Rectal smooth muscle tissue (tissue), 1 donor: ENCODE measurements around the gene TTBK2.

Experiments used
- H3K27ac ChIP-seq: one replicate; pipeline ENCODE4 v1.7.0; 2013; ENCODE audit warnings: low read depth, low read length, inconsistent platforms
- H3K27me3 ChIP-seq: one replicate; pipeline ENCODE4 v1.7.0; 2013; ENCODE audit warnings: low read length; ENCODE audit not compliant: control insufficient read depth, insufficient read depth
- H3K36me3 ChIP-seq: one replicate; pipeline ENCODE4 v1.7.0; 2013; ENCODE audit warnings: low read length; ENCODE audit not compliant: control insufficient read depth, insufficient read depth
- H3K4me1 ChIP-seq: one replicate; pipeline ENCODE4 v1.7.0; 2013; ENCODE audit warnings: low read length; ENCODE audit not compliant: control insufficient read depth, insufficient read depth
- H3K4me3 ChIP-seq: one replicate; pipeline ENCODE4 v1.7.0; 2013; ENCODE audit warnings: low read length
- H3K9ac ChIP-seq: one replicate; pipeline ENCODE4 v1.7.0; 2013; ENCODE audit warnings: low read length

TTBK2 gene

GRCh38 chr15:42804739-42805138, 115.8 kb downstream of the TTBK2 start:
- Histone ChIP-seq H3K9ac (no peak overlapping the region), H3K27ac (no peak overlapping the region), H3K4me1 (no peaks in the 10 kb centered on the region), H3K36me3 (no peaks in the 10 kb centered on the region), H3K4me3 (no peak overlapping the region), H3K27me3 (no peaks in the 10 kb centered on the region)

- Histone ChIP-seq H3K9ac (no peak overlapping the region), H3K4me3 (no peak overlapping the region), H3K4me1 (no peaks in the 10 kb centered on the region), H3K36me3 (no peaks in the 10 kb centered on the region), H3K27me3 (no peaks in the 10 kb centered on the region), H3K27ac (no peak overlapping the region)
Observed at GRCh38 chr15:42803436-42803835, 117.1 kb downstream of the TTBK2 start.

- H3K36me3 ChIP-seq = no peaks in the 10 kb centered on the region
- no peaks in the 10 kb centered on the region for H3K4me1 ChIP-seq
- H3K9ac ChIP-seq = no peak overlapping the region
- H3K27ac ChIP-seq = no peak overlapping the region
- no peaks in the 10 kb centered on the region for H3K27me3 ChIP-seq
- H3K4me3 ChIP-seq = no peak overlapping the region
Observed at GRCh38 chr15:42802168-42802567, 118.4 kb downstream of the TTBK2 start.

- no peaks in the 10 kb centered on the region for H3K27me3 ChIP-seq
- no peaks in the 10 kb centered on the region for H3K36me3 ChIP-seq
- H3K4me1 ChIP-seq = no peaks in the 10 kb centered on the region
- no peak overlapping the region for H3K27ac ChIP-seq
- H3K9ac ChIP-seq = no peak overlapping the region
- no peak overlapping the region for H3K4me3 ChIP-seq
Observed at GRCh38 chr15:42800731-42801474, 119.7 kb downstream of the TTBK2 start.

GRCh38 chr15:42798802-42799201, 121.8 kb downstream of the TTBK2 start:
- Histone ChIP-seq H3K27me3 (no peaks in the 10 kb centered on the region), H3K4me3 (no peak overlapping the region), H3K4me1 (no peaks in the 10 kb centered on the region), H3K36me3 (no peaks in the 10 kb centered on the region), H3K9ac (no peak overlapping the region), H3K27ac (no peak overlapping the region)

- H3K4me3 ChIP-seq = no peak overlapping the region
- H3K27ac ChIP-seq = no peak overlapping the region
- no peak overlapping the region for H3K9ac ChIP-seq
- no peaks in the 10 kb centered on the region for H3K36me3 ChIP-seq
- no peaks in the 10 kb centered on the region for H3K27me3 ChIP-seq
- H3K4me1 ChIP-seq = no peaks in the 10 kb centered on the region
Observed at GRCh38 chr15:42796955-42797782, 123.4 kb downstream of the TTBK2 start.

GRCh38 chr15:42788725-42789124, 131.9 kb downstream of the TTBK2 start:
- Histone ChIP-seq H3K36me3 (no peaks in the 10 kb centered on the region), H3K4me3 (no peak overlapping the region), H3K27me3 (no peaks in the 10 kb centered on the region), H3K4me1 (no peaks in the 10 kb centered on the region), H3K27ac (no peak overlapping the region), H3K9ac (no peak overlapping the region)

GRCh38 chr15:42786978-42787377, 133.6 kb downstream of the TTBK2 start:
- Histone ChIP-seq H3K36me3 (no peaks in the 10 kb centered on the region), H3K4me1 (no peaks in the 10 kb centered on the region), H3K27ac (no peak overlapping the region)

GRCh38 chr15:42785569-42785968, 135.0 kb downstream of the TTBK2 start:
- Histone ChIP-seq H3K27ac (no peak overlapping the region), H3K9ac (no peak overlapping the region), H3K27me3 (no peaks in the 10 kb centered on the region), H3K36me3 (no peaks in the 10 kb centered on the region), H3K4me1 (no peaks in the 10 kb centered on the region), H3K4me3 (no peak overlapping the region)

More at GRCh38 chr15:42786978-42787377, 133.6 kb downstream of the TTBK2 start:
- Histone ChIP-seq H3K27me3 (no peaks in the 10 kb centered on the region), H3K4me3 (no peak overlapping the region), H3K9ac (no peak overlapping the region)

- Histone ChIP-seq H3K4me1 (no peaks in the 10 kb centered on the region), H3K9ac (no peak overlapping the region), H3K27ac (no peak overlapping the region), H3K36me3 (no peaks in the 10 kb centered on the region), H3K4me3 (no peak overlapping the region), H3K27me3 (no peaks in the 10 kb centered on the region)
Observed at GRCh38 chr15:42784705-42785104, 135.9 kb downstream of the TTBK2 start.

GRCh38 chr15:42782716-42783115, 137.9 kb downstream of the TTBK2 start:
- no peaks in the 10 kb centered on the region for H3K27me3 ChIP-seq
- no peaks in the 10 kb centered on the region for H3K36me3 ChIP-seq
- no peak overlapping the region for H3K27ac ChIP-seq
- no peak overlapping the region for H3K4me3 ChIP-seq
- H3K4me1 ChIP-seq = no peaks in the 10 kb centered on the region
- no peak overlapping the region for H3K9ac ChIP-seq

GRCh38 chr15:42775416-42775815, 145.2 kb downstream of the TTBK2 start:
- Histone ChIP-seq H3K27ac (no peak overlapping the region), H3K4me3 (no peak overlapping the region), H3K27me3 (no peaks in the 10 kb centered on the region), H3K4me1 (no peaks in the 10 kb centered on the region), H3K9ac (no peak overlapping the region), H3K36me3 (peaks cover 4% of the 10 kb centered on the region)
